HG03139 (cell line): ENCODE data around the gene KBTBD4.

ENCODE experiments used
- ATAC-seq: cut with Tn5 transposase; IDR thresholded peaks from one replicate; pipeline ENCODE4 v1.9.1; 2021; ENCODE audit not compliant: unreplicated experiment

The KBTBD4 gene

GRCh38 chr11:47578524-47579494, at the start of gene KBTBD4, which contains the start of gene NDUFS3:
TSS of gene KBTBD4 (minus strand) at chr11:47578970. CDS start at chr11:47578951, 19 bp downstream.
TSS of gene NDUFS3 (plus strand) at chr11:47579074. CDS start at chr11:47579092, 18 bp downstream.
- ATAC-seq = peak; percentile 92

DNA sequence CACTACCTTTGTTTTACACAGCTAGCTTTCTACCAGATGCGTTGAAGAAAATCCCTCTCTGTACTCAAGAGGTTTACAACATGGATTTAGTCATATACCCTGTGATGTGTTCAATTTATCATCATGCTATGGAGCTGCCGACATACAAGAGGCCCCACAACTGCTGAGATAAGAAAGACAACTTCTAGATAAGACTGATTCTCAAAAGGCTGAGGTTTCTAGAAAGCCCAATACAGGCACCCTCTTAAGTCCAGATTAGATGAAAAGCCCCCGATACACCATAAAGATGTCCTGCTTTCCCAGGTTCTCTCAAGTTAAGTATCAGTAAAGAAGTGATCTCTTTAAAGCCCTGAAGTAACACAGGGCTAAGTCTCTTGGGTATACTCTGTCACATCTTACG, 49.3 kb upstream of the KBTBD4 start:
- no peak for ATAC-seq

- ATAC-seq = no peak
These were observed 47.5 kb upstream of the KBTBD4 start for GRCh38 chr11:47626234-47626633.

- ATAC-seq = no peak
These were observed 42.1 kb upstream of the KBTBD4 start for GRCh38 chr11:47620836-47621378.

GRCh38 chr11:47617417-47617809, 38.6 kb upstream of the KBTBD4 start:
- ATAC-seq = no peak

DNA sequence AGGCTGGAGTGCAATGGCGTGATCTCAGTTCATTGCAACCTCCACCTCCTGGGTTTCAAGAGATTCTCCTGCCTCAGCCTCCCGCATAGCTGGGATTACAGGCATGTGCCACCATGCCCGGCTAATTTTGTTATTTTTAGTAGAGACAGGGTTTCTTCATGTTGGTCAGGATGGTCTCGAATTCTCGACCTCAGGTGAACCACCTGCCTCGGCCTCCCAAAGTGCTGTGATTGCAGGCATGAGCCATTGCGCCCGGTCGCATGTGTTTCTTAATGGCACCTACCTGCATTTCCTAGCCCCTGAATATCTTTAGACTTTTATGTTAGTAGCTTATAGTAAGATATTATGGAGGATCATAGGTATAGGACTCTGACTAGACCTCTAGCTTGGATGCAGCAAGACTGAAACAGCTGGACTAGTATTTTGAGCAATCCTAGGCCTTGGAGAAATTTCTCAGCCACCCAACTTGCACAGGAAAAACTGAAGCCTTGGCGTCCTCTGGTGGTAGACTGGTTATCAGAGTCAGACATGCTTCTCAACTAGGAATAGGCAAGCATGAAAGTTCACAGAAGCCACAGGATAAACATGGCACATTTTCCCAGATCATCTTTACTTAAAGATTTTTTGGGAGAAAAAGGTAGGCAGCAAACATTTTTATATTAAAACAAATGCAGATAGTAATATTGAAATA, 38.1 kb upstream of the KBTBD4 start:
- ATAC-seq = no peak

DNA sequence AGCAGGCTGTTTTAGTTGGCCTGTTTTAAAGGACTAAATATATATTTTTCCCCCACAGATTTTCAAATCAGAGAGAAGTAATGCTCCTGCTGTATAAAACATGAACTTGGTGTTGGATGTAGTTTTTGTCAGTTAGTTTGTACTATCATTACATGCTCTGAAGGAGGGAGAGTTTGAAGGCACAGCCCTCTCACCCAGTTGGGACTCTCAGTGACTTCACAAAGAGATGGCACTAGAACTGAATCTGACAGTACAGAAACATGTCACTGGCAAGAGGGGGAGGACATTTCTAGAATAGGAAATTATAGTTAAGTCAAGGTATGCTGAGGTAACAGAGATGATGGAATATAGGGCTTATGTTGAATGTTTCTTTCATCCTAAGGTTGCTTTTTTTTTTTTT, 36.5 kb upstream of the KBTBD4 start:
- no peak for ATAC-seq

DNA sequence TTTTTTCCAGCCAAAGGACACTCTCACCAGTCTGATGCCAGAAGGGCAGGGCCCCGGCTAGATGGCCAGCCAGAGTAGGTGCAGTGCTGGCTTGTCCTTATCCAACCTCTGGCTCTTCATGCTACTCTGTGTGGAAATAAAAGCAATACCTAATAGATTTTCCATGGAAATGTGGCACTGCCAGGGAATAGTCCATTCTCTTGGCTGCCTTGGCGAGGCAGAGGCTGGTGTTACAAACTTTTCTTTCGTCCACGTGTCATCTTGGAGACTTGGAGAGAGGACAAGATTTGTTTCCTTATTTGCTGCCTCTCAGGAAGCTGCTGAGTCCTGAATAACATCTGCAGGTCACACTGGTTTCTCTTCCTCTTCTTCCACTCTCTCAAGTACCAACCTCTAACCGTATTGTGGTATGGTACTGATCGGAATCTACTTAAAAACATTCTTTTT, 32.6 kb upstream of the KBTBD4 start:
- ATAC-seq = peak; percentile 54

- ATAC-seq = no peak
These were observed 30.9 kb upstream of the KBTBD4 start for GRCh38 chr11:47609675-47610074.

- ATAC-seq = no peak
These were observed 28.6 kb upstream of the KBTBD4 start for GRCh38 chr11:47607380-47607779.

- no peak for ATAC-seq
These were observed 28.0 kb upstream of the KBTBD4 start for GRCh38 chr11:47606731-47607130.

DNA sequence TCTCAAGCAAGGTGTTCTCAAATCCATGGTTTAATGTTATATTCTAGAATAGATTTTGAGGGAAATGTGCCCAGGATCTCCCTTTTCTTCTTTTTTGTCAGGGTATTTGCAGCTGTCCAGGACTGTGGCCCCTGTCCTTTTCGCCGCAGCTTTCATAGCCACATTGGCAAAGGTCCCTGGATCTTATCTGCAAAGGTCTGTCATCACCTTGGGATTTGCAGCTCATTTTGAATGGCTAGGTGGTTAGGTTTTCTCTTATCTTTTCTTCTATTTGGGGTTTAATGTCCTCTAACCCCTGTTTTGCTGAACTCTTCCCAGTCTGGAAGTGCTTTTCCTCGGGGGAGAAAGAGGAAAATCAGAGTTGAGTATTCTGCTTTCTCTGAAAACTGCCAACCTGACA, 27.2 kb upstream of the KBTBD4 start:
- no peak for ATAC-seq

DNA sequence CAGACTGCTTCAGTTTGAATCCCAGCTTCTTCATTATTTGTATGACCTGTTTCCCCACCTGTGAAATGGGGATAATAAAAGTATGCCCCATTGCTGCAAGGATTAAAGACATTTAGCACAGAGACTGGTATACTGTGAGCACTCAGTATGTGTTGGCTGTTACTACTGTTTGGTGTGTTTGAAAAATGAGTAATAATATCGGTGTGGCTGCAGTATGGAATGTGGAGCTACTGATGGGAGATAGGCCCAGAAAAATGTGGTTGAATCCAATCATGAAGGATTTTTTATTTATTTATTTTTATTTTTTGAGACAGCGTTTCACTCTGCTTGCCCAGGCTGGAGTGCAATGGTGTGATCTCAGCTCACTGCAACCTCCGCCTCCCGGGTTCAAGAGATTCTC, 24.5 kb upstream of the KBTBD4 start:
- ATAC-seq = no peak

- no peak for ATAC-seq
These were observed 21.1 kb upstream of the KBTBD4 start for GRCh38 chr11:47599902-47600301.

DNA sequence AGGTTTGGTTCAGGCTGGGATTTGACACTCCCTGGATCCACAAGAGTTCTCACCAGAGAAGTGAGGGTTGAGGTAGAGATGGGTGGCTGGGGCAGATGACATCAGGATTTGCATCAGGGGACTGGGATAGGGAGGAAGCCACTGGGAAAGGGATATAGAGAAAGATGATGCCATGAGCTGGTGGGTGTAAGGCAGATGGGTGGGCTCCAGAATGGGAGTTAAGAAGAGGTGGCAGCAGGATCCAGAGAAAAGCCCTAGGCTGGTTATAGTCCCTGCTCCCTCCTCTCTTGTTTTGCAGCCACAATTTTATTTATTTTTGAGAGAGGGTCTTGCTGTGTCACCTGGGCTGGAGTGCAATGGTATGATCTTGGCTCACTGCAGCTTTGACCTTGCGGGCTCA, 17.2 kb upstream of the KBTBD4 start:
- ATAC-seq = no peak

DNA sequence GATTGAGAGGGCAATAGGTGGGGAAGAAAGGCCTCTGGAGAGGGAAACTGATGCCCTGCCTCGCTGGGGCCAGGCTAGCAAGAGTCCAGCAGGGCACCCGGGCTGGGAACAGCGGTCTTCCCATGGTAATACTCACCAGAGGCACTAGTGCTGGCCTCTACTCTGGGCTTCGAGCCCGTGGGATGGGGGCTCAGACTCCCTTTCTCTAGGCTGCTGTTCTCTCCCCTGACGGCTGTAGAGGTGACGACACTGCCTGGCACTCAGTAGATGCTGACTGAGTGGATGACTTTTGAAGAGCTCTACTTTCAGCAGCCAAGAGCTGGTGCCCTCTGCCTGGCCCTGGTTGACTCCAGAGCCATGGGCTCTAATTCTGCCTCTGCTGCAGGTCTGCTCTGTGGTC, 16.3 kb upstream of the KBTBD4 start:
- no peak for ATAC-seq

GRCh38 chr11:47593934-47594855, 15.4 kb upstream of the KBTBD4 start, which contains the start of gene C1QTNF4:
TSS of gene C1QTNF4 (minus strand) at chr11:47594411. CDS start at chr11:47590810, 3,601 bp downstream.
- no peak for ATAC-seq

- ATAC-seq = no peak
These were observed 14.7 kb upstream of the KBTBD4 start for GRCh38 chr11:47593492-47593933.

- ATAC-seq = no peak
These were observed 14.2 kb upstream of the KBTBD4 start for GRCh38 chr11:47592970-47593369.

DNA sequence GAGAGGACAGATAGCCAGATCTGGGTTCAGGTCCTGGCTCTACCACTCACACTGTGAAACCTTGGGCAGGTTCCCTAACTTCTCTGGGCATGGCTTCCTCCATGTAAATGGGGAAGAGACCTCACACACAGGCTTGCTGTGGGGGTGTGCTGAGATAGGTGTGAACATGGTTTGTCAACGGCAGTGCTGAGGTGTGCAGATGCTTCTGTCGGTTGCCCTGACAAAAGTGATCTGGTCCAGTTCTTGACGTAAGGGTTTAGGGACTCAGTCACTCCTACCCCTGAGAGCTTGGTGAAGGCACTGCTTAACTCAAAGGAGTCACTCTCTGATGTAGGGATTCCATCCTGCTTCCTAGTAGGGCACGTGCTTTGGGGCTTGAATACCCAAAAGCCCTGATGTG, 13.5 kb upstream of the KBTBD4 start:
- no peak for ATAC-seq
